8988T (cell line): ENCODE results near the gene P3H3.
A peak's percentile ranks its signal among the peaks of the same experiment; 100 is the strongest.
"Not testable (repeated sequence)": the region's sequence is repeated elsewhere in the genome, so short reads cannot be mapped to it uniquely, and the experiment has no call there.

Source experiments
- DNase-seq: peaks from one replicate; pipeline ENCODE4 v3.0.0; 2011

Gene P3H3

DNA sequence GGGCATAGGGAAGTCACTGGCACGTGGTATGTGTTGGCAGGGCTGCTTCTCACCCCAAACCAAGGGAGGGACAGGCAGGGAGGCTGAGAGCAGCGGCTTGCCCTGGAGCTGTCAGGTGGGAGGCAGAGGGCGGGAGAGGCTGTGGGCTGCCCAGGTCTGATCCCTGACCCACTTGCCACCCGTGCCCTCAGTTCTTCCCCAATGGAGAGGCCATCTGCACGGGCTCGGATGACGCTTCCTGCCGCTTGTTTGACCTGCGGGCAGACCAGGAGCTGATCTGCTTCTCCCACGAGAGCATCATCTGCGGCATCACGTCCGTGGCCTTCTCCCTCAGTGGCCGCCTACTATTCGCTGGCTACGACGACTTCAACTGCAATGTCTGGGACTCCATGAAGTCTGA is 17.2 kb downstream of the P3H3 start:
- DNase-seq: no peak

DNA sequence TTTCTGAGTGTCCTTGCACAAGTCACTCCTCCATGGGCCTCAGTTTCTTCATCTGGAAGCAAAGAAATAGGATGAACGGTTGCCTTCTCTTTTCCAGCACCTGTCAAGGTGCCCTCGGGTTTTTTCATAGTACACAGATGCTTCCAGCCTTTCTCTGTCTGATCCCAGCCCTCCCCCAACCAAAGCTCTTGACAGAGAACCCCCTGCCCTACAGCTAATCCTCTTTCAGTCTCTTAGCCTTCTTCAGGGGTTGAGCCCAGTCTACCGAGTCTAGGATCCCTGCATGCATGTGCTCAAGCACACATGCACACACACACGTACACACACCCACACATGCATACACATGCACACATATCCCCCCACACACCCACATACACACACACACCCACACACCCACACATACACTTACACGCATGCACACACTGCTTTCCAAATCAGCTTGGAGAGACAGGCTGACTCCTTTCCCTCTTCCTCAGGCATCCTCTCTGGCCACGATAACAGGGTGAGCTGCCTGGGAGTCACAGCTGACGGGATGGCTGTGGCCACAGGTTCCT is 18.2 kb downstream of the P3H3 start:
- no peak for DNase-seq

DNA sequence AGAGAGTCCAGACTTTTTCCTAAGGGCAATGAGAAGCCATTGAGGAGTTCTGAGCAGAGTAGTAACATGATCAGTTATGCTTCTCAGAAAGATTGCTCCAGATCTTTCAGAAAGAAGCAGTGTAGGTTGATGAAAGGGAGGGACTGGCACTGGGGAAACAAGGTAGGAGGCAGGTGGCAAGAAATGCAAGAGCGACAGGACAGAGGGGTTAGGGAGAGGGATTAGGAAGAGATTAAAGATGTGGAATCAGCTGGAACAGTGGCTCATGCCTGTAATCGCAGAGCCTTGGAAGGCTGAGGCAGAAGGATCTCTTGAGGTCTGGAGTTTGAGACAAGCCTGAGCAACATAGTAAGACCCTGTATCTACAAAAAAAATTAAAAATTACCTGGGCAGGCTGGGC is 19.5 kb downstream of the P3H3 start:
- no peak for DNase-seq

DNA sequence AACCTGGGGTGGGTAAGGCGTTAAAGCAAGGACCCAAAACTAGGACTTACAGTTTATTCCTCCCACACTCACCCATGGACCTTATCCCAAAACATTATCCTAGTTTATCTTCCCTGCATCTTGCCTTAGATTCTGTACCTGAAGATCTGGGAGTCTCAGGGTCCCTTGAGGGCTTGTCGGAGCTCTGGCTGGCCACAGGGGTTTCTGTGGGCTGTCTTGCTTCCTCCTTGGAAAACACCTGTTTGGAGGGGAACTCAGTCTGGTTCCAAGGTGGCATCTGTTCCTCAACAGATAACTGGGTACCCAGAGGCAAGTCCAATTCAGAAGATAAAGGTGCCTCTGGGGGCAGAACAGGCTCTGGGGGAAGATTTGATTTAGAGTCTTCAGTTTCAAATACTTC is 21.2 kb downstream of the P3H3 start:
- DNase-seq: no peak

DNA sequence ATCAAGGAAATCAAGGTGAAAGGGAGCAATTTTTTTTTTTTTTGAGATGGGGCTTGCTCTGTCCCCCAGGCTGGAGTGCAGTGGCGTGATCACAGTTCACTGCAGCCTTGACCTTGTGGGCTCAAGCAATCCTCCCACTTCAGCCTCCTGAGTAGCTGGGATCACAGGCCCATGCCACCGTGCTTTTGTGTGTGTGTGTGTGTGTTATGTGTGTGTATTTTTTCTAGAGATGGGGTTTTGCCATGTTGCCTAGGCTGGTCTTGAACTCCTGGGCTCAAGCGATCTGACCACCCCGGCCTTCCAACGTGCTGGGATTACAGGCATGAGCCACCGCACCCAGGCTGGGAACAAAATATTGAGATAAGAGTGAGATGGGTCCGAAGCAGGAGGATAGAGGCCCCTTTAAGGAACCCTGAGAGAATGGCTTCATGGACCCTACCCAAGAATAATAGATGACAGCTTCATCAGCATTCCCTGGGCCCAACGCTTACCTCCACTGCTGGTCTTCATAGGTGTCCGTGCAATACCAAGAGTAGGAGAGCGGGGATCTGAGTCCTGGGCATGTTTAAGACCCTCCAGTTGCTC is 21.9 kb downstream of the P3H3 start:
- no peak for DNase-seq

DNA sequence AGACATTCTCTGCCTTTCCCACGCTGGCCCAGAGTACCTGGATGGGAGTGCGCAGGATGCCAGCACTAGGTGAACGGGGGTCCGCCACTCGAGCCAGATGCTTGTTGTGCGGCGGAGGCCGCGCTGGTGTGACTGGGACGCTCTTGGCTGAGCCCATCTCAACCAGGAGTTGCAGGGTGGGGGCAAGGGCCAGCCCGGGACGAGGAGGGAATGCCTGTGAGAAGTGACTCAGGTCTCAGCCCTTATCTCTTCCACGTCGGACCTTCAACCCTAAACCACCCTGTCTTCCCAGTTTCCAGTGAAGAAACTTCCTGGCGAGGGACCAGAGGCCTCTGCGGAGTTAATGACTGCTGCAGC is 22.6 kb downstream of the P3H3 start:
- no peak for DNase-seq

DNA sequence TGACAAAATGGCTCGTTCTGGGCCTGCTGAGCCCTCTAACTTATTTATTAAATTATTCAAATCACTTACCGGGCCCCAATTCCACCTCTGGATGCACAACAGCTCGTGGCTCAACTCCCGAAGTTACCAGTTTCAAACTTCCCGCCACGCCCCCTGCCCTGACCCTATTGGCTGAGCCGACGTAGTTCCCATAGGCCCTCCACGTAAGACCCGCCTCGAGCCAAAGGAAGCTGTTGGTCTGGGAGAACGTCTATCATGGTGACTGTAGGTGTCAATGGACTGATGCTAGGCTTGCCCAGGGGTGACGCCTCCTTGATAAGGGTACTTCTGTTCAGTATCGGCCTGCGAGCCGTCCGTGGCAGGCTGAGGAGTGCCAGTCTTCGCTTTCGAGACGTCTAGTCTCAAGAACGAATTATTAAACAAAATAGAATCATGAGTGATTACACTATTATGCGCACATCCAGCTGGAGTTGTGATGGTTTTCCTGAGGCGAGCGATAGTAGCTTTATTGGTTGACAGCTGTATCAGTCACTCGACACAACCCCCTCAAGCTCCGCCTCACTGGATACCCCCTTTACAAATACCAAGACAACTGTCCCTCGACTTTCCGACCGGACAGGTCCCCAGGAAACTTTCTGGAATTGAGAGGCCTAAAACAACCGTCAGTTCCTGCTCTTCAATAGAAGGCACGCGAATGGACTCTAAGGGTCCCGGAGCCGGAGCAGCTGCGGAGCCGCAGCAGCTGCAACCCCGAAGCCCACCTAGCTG is 23.1 kb downstream of the P3H3 start, which contains the start of gene CDCA3:
CDCA3 (minus strand) TSS at position 134 of the 768 bp plus-strand sequence. CDS start 334 bp downstream, outside the sequence.
- DNase-seq: peak; percentile 95

DNA sequence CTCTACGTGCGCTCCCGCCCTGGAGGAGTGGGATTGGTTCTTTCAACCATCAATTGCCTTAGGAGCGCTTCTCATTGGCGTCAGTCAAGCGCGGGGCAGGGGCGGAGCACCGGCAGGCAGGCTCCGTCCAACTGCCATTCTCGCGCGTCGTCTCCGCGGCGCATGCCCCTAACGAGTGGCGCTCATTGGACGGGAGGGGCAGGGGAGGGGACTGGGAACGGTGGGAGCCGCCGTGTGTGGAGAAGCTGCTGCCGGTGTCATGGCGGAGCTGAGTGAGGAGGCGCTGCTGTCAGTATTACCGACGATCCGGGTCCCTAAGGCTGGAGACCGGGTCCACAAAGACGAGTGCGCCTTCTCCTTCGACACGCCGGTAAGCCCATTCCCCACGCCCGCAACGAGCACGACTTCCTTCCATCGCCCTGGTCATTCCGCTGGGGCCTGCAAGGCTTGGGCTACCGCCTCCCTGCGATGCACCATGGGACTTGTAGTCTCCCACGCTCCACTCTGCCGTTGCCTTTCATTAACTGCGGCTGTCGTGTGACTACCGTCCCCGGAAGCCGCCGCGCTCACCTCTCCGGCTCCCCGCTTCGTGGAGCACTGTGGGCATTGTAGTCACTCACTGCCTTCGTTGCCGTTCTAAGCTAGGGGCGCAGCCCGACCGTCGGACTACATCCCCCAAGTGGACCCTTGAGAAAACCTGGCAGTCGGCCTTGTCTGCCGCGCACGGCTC is 23.9 kb downstream of the P3H3 start, which contains the start of gene USP5:
USP5 (plus strand) TSS at position 230 of the 730 bp plus-strand sequence; CDS start at position 260, 30 bp downstream.
- peak; percentile 81 for DNase-seq

DNA sequence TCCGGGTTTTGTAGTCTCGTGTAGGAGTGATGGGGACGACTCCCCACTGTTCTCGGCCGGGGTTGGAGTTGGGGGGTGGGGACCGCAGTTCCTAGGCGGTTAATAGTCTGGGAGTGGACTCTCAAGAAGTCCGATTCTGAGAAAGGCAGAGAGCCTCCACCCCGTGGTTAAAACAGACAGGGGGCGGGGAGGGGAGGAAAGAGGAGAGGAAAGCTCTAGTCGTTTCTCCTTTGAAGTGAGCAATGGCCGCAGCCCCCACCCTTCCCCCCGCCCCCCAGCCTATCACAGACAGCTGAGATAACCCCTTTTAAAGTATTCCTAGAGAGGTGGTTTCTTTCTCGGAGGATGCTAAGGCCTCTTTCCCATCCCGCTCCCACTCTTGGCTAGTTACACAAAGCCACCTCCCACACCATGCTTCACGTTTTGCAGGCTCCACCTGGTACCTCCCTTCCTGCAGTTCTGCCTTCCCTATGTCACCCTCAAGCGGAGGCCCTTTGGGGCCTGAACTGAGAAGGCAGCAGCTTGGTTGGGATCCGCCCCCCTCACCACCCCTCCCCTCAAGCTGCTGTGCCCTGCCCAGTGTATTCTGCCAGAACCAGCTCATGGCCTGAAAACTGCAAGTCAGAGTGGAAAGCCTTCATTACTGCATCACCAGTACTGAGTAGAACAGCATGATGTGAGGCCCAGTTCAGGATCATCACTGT is 24.6 kb downstream of the P3H3 start:
- no peak for DNase-seq

DNA sequence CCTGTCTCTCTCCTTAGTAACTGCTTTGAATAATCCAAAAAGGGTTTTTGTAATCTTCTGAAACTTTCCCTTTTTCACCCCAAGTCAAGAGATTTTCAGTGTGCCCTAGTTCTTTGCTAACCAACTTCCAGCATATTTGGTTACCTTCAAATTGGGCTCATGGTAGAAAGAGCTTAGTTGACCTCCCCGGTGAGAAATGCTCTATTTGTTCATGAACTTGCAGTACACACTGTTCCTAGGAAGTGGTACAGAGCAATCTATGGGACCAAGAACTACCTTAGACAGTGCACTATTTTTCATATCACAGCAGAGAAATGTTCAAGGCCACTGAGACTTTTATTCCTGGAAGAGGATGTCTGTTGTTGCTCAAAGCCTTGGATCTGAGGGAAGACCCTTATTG is 25.4 kb downstream of the P3H3 start:
- no peak for DNase-seq

DNA sequence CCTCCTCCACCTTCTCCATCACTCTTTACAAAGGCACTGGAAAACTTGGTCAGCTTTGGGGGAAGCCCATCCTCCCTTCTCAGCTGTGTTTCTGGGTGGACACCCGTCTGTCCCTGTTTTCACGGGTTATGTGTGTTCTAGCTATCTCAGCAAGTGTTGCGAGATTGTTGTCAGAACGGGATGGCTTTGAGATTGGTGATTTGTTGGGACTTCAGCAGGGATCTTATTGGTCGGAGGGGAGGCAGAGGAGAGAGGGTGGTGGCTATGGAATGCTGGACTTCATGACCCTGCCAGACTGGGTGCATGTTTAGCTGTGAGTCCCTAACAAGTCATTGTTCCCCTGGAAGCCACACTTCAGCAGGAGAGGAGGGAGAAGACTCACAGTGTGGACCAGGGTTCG is 25.8 kb downstream of the P3H3 start:
- DNase-seq: no peak

DNA sequence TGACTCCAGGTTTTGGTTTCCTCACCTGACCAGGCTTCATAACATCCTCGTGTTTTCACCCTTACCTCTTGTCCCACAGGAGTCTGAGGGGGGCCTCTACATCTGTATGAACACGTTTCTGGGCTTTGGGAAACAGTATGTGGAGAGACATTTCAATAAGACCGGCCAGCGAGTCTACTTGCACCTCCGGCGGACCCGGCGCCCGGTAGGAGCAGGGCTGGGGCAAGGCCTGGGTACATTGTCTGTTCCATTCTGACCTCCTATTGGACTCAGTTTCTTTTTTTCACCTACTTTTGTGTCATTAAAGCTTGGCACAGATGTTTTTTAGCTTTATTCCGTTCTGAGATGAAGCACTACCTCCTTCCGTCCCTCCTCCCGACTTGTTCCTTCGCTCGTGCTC is 27.1 kb downstream of the P3H3 start:
- no peak for DNase-seq

DNA sequence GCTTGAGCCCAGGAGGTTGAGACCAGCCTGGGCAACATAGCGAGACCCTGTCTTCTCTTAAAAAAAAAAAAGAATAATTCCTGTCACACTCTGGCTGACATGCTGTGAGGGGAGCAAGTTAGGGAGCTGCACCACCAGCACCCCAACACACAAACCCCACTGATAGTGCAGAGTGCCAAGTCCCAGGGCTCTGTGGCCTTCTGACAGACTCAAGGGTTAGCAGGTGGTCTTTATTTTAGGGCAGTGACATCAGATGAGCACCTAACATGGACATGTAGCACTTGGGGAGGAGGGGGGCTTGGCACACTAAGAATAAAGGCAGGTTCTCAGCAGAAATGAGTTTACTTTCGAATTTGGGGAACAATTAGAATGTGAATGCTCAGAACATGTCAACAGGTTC is 30.6 kb downstream of the P3H3 start:
- no peak for DNase-seq

DNA sequence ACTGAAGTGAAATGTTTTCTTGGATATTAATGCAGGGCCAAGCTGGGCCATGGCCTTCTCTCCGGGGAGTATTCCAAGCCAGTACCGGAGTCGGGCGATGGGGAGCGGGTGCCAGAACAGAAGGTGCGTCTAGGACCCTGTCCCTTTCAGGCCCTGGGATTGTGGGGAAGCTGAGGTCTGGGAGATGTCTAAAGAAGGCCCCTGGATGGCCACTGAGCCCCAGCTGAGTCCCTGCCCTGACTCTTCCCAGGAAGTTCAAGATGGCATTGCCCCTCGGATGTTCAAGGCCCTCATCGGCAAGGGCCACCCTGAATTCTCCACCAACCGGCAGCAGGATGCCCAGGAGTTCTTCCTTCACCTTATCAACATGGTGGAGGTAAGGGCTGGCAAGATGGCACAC is 31.9 kb downstream of the P3H3 start:
- no peak for DNase-seq

DNA sequence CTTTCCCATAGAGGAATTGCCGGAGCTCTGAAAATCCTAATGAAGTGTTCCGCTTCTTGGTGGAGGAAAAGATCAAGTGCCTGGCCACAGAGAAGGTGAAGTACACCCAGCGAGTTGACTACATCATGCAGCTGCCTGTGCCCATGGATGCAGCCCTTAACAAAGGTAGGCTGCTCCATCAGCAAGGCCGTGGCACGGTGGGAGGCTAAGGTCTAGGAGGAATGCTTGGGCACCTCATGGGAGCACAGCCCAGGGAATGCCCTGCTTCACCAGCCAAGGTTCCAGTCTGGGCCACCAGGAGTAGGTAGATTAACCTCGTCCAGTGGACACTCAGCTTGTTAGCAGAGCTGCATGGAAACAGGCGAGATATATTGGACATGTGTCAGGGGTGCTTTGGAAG is 32.7 kb downstream of the P3H3 start:
- no peak for DNase-seq

DNA sequence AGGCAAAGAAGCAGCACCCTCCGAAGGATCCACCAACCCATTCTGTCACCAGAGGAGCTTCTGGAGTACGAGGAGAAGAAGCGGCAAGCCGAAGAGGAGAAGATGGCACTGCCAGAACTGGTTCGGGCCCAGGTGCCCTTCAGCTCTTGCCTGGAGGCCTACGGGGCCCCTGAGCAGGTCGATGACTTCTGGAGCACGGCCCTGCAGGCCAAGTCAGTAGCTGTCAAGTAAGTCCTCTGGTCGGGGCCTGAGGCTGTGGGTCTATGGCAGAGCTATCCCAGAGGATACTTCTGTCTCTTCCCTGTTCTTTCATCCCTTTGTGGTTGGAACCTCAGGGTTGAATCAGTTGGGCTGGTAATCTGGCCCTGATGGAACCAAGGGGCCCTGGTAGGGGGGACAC is 33.2 kb downstream of the P3H3 start:
- DNase-seq: no peak

DNA sequence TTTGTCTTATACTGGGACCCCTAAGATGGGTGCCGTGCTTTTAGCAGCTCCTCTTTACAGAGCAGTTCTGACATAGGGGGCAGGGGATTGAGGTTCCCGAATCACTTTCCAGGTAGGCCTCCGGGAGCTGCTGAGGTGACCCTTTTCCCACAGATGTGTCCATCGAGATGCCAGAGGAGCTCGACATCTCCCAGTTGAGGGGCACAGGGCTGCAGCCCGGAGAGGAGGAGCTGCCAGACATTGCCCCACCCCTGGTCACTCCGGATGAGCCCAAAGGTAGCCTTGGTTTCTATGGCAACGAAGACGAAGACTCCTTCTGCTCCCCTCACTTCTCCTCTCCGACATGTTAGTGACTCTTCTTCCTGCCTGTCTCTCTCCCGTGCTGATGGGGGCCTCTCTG is 34.8 kb downstream of the P3H3 start:
- no peak for DNase-seq

DNA sequence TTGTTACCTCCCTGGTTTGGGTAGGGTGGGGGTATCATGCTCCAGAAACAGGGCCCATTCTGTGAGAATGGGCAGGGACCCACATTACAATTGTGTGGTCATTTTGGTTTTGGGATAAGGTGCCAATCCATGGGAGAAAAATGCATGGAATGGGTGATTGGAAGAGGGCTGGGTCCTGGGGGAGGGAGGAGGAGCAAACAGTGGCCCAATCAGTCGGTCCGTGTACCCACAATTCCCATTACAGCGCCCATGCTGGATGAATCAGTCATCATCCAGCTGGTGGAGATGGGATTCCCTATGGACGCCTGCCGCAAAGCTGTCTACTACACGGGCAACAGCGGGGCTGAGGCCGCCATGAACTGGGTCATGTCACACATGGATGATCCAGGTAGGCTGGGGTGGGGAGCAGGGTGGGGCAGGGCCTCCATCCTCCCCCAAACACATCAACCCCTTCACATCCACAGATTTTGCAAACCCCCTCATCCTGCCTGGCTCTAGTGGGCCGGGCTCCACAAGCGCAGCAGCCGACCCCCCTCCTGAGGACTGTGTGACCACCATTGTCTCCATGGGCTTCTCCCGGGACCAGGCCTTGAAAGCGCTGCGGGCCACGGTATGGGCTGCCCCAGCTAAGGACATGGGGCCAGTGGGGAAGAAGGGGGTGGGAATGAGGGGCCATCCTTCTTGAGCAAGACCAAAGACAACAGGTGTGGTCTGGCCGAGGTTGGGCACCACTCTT is 35.5 kb downstream of the P3H3 start:
- DNase-seq: no peak

DNA sequence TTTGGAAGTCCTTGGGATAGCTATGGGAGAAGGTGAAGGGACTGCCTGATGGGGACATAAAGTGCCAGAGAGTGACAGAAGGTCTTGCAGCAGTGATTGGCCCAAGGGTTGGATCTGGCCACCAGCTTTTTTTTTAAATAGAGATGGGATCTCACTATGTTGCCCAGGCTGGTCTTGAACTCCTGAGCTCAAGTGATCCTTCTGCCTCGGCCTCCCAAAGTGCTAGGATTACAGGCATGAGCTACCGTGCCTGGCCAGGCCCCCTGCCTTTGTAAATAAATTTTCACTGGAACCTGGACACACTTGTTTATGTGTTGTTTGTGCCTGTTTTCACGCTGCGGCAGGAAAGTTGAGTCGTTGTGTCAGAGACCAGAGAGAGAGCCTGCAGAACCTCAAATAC is 37.1 kb downstream of the P3H3 start:
- not testable (repeated sequence) for DNase-seq

DNA sequence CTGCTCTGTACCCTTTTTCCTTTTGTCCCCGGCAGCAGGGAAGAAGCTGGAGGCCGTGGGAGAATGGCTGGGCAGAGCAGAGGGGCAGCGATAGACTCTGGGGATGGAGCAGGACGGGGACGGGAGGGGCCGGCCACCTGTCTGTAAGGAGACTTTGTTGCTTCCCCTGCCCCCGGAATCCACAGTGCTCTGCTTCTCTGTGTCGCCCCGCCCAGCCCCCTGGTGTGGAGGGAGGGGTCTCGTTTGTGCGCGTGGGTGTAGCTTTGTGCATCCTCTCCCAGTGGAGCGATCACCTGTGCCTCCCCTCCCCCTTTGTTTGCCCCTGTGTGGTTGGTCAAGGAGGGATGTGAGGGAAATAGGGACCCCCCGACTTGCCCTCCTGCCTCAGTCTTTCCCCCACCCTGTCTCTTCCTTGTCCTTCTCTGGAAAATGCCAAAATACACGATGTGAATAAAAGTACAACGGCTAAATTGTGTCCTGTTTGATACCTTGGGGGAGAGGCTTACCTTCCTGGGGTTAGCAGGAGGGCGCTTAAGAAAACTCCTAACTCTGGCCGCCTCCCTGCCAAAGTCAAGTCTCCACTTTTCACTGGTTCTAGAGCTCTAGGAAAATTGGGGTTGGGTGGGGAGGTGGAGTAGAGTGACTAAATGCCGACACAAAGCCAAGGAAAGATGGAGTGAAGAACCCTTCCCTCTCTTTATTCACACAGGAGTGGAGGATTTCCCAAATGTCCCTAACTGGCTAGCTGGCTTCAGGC is 38.1 kb downstream of the P3H3 start:
- DNase-seq: no peak

DNA sequence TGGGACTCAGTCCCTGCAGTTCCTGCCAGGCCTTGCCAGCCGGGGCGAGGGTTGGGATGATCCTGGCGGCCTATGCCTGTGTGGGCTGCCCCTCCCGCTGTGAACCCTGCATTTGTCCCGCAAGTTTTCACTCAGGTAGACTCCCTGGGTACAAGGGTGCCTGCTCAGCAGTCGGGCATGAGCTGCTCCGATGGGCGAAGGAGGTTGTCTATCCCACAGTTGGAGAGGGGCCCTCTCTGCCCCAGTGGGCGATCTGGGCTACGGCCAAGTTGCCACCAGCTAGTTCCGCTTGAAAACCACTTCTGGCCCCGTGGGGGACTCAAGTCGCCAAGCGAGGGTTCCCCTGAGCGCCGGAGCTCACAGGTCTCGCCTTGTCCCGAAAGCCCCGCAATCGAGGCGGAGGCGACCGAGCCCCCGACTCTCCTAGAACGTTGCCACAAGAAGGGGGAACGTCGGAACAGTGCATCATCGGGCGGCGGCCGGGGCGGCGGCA is 38.8 kb downstream of the P3H3 start:
- DNase-seq: no peak
